Measurements from ENCODE around the gene PITX2.

- TF ChIP-seq, protein P1, sequence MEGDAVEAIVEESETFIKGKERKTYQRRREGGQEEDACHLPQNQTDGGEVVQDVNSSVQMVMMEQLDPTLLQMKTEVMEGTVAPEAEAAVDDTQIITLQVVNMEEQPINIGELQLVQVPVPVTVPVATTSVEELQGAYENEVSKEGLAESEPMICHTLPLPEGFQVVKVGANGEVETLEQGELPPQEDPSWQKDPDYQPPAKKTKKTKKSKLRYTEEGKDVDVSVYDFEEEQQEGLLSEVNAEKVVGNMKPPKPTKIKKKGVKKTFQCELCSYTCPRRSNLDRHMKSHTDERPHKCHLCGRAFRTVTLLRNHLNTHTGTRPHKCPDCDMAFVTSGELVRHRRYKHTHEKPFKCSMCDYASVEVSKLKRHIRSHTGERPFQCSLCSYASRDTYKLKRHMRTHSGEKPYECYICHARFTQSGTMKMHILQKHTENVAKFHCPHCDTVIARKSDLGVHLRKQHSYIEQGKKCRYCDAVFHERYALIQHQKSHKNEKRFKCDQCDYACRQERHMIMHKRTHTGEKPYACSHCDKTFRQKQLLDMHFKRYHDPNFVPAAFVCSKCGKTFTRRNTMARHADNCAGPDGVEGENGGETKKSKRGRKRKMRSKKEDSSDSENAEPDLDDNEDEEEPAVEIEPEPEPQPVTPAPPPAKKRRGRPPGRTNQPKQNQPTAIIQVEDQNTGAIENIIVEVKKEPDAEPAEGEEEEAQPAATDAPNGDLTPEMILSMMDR (IDR thresholded peaks at IDR 0.05), result no peak
- TF ChIP-seq POLR2A (IDR thresholded peaks at IDR 0.05), result no peak
These were observed 16.6 kb upstream of the PITX2 start for GRCh38 chr4:110639207-110640090.

Data from lower leg skin (tissue), 3 donors.